ENCODE data around the gene VSIG10L2.
A peak's percentile ranks its signal among the peaks of the same experiment; 100 is the strongest.
"Not testable (repeated sequence)": the region's sequence is repeated elsewhere in the genome, so short reads cannot be mapped to it uniquely, and the experiment has no call there.

Gene VSIG10L2

DNA sequence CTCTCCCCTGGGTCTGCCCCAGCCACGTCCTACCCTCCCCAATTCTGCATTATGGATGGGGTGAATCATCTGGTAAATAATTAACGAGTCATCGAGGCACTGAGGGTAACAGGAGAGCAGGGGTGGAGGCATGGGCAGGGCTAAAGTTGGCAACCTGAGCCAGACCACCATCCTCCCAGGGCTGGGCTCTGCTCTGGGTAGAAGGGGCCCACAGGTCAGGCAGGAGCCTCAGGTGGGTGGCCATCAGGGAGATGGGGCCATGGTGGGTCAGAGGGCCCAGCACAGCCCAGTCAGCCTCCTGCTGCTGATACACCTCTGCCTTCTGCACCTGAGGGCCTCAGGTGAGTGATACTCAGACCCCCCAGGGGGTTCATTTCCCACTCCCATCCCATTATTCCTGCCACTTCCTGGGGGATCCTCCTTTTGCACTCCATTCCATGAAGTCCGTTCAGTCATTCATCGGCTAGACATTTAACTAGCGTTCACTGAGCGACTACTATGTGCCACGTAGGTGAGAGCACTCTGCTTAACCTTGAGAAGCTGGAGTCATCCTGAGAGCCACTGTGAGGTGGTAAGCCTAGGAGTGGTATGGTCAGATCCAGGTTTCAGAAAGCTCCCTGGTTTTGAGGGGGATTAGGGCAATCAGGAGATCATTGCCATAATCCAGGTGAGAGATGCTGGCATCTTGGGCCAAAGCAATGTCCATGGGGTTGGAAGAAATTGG is at the start of gene VSIG10L2:
Gene VSIG10L2, plus strand, starts transcription at position 248 of the 724 bp plus-strand sequence. Its CDS starts 12 bp downstream, at position 260.
- DNase-seq (ENCODE audit: low spot score in 2 of 2) (no peak), ATAC-seq (ENCODE audit: low read depth) (no peak)
- H3K9me3 Mint-ChIP-seq, result no peaks in the 10 kb centered on the region
- no peak within 1 kb of the TSS for H3K27ac Mint-ChIP-seq
- peaks cover 17% of the 10 kb centered on the region for H3K27me3 Mint-ChIP-seq
- peaks cover 9% of the 10 kb centered on the region for H3K4me1 Mint-ChIP-seq
- H3K4me3 Mint-ChIP-seq, result no peak within 1 kb of the TSS
- no peaks in the 10 kb centered on the region for H3K36me3 Mint-ChIP-seq

DNA sequence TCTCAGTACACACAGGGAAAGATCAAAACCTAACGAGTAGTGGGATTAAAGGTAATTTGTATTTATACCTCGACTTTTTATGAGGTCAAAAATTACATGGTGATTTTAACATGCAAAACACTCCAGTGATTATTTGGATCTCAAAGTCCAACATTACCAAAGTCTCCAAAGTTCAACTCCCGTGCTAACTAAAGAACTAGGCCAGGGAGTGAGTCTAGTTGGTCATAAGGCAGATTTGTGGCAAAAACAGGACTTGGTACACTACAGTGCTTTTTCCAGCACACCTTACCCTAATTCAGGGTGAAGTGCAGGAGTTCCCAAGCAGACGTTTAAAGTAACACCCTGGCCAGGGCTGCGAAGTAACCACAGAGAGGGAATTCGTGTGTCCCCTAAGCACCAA is 44.0 kb upstream of the VSIG10L2 start:
- no peaks in the 10 kb centered on the region for H3K9me3 Mint-ChIP-seq
- peaks cover 10% of the 10 kb centered on the region for H3K27me3 Mint-ChIP-seq
- DNase-seq (ENCODE audit: low spot score in 2 of 2) (no peak), ATAC-seq (ENCODE audit: low read depth) (no peak)
- peaks cover 12% of the 10 kb centered on the region for H3K4me1 Mint-ChIP-seq
- peak overlapping the region; percentile 59 for H3K4me3 Mint-ChIP-seq
- no peak overlapping the region for H3K27ac Mint-ChIP-seq
- peaks cover 14% of the 10 kb centered on the region for H3K36me3 Mint-ChIP-seq

- H3K36me3 Mint-ChIP-seq, result peaks cover 14% of the 10 kb centered on the region
- peaks cover 10% of the 10 kb centered on the region for H3K27me3 Mint-ChIP-seq
- H3K4me1 Mint-ChIP-seq, result peaks cover 12% of the 10 kb centered on the region
- ATAC-seq (ENCODE audit: low read depth), result peak; percentile 3
- no peaks in the 10 kb centered on the region for H3K9me3 Mint-ChIP-seq
- DNase-seq (ENCODE audit: low spot score in 2 of 2), result no peak
- peak overlapping the region; percentile 91 for H3K4me3 Mint-ChIP-seq
- peak overlapping the region; percentile 87 for H3K27ac Mint-ChIP-seq
Measured at GRCh38 chr11:125902277-125902926, 43.4 kb upstream of the VSIG10L2 start.

GRCh38 chr11:125902927-125903710 is 42.7 kb upstream of the VSIG10L2 start, which contains the start of gene PUS3:
Gene PUS3, minus strand, starts transcription at chr11:125903206. Its CDS starts 6,922 bp downstream, at chr11:125896284.
- Mint-ChIP-seq H3K4me3 (peak within 1 kb of the TSS; percentile 91), H3K27me3 (peaks cover 10% of the 10 kb centered on the region), H3K36me3 (peaks cover 14% of the 10 kb centered on the region), H3K4me1 (peaks cover 12% of the 10 kb centered on the region), H3K9me3 (no peaks in the 10 kb centered on the region), H3K27ac (peak within 1 kb of the TSS; percentile 87)
- peak; percentile 98 for ATAC-seq (ENCODE audit: low read depth)
- DNase-seq (ENCODE audit: low spot score in 2 of 2), result peak; percentile 72 to 76

DNA sequence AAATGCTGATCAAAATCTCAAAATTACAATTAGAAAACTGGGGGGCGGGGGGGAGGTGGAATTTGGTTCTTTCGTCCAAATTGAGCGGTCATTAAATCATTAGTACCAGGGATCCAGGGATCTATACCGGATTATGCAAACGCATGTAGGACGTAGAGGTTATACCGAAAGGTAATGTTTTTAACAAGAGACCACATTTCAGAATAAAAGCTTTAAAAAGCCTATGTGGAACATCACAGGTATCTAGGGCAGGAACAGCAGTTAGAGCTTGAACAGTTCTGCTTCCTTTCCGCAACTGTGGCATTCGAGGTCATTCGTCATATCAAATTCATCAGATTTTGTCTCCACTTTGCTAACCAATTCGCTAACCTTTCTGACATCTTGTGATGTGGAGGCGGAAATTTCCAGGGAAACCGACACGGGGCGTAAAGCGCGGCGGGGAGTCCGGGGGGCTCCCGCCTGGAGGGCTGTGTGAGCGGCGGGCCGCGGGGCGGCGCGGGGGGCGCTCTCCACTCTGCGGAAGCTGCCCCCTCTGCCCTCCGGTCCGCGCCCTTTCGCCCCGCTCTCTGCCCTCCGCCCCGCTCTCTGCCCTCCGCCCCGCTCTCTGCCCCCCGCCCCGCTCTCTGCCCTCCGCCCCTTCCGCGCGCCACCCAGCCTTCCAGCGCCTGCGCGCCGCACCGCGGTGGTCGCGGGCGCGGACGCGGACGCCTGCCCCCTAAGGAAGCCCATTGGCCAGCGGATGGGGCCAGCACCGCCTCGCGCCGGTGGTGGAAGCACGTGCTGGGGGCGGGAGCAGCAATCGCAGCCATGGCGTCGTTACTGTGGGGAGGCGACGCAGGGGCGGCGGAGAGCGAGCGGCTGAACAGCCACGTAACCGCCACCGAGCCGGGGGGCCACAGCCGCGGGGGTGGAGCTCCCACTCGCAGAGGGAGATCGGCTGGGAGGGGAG is 41.9 kb upstream of the VSIG10L2 start, which contains the start of gene DDX25:
Gene DDX25, plus strand, starts transcription at position 798 of the 949 bp plus-strand sequence. Its CDS starts 10 bp downstream, at position 808.
- no peak for ATAC-seq (ENCODE audit: low read depth)
- Mint-ChIP-seq H3K4me3 (peak within 1 kb of the TSS; percentile 91), H3K36me3 (peaks cover 14% of the 10 kb centered on the region), H3K27ac (peak within 1 kb of the TSS; percentile 87), H3K27me3 (peaks cover 10% of the 10 kb centered on the region), H3K9me3 (no peaks in the 10 kb centered on the region), H3K4me1 (peaks cover 12% of the 10 kb centered on the region)
- no peak for DNase-seq (ENCODE audit: low spot score in 2 of 2)

DNA sequence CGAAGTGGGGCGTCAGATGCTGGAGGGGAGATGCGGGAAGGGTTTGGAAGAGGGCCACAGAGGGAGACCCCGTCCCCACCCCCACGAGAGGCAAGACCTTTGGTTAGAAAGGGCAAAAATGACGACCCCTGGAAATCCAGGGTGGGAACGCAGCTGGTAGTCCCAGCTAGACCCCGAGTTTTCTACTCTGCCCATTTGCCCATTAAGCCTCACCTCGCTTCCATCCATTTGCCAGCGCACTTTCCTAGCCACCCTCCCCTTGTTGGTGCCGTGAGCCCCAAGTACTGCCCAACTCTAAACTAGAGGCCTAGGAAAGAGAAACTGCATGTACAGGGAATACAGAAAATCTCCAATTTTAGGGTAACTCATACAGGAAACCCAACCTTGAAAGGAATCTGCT is 41.2 kb upstream of the VSIG10L2 start:
- Mint-ChIP-seq H3K27ac (no peak overlapping the region), H3K4me1 (peaks cover 12% of the 10 kb centered on the region), H3K27me3 (peaks cover 10% of the 10 kb centered on the region)

DNA sequence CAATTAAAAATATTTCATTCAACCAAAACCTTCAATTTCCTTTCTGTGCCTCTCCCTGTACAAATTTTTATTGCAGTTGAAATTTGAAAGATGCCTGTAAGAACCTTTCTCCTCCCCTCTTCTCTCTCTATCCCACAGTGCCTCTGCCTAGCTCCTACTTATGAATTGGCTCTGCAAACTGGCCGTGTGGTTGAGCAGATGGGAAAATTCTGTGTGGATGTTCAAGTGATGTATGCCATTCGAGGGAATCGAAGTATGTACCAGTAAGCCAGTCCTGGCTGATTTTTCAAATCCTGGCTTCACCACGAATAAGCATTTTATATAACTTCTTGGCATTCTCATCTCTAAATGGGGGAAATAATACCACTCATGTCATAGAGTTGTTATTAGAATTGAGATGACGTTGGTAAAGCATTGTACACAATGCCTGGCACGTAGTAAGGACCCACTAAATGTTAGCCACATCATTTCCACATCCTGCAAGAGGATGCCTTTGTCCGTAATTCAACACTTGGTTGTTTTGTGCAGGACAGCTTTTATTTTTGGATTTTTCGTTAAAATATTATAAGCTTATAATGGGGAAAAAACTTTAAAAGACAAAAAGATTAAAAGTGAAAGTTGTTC is 35.5 kb upstream of the VSIG10L2 start:
- no peak overlapping the region for H3K4me3 Mint-ChIP-seq
- H3K36me3 Mint-ChIP-seq, result no peaks in the 10 kb centered on the region
- H3K9me3 Mint-ChIP-seq, result no peaks in the 10 kb centered on the region
- no peaks in the 10 kb centered on the region for H3K4me1 Mint-ChIP-seq
- no peak for ATAC-seq (ENCODE audit: low read depth)
- H3K27ac Mint-ChIP-seq, result no peak overlapping the region
- peaks cover 15% of the 10 kb centered on the region for H3K27me3 Mint-ChIP-seq
- no peak for DNase-seq (ENCODE audit: low spot score in 2 of 2)

More for the DNA sequence above, 41.2 kb upstream of the VSIG10L2 start:
- Mint-ChIP-seq H3K4me3 (peak overlapping the region; percentile 27), H3K36me3 (peaks cover 9% of the 10 kb centered on the region), H3K9me3 (no peaks in the 10 kb centered on the region)
- DNase-seq (ENCODE audit: low spot score in 2 of 2), result no peak
- ATAC-seq (ENCODE audit: low read depth), result no peak

DNA sequence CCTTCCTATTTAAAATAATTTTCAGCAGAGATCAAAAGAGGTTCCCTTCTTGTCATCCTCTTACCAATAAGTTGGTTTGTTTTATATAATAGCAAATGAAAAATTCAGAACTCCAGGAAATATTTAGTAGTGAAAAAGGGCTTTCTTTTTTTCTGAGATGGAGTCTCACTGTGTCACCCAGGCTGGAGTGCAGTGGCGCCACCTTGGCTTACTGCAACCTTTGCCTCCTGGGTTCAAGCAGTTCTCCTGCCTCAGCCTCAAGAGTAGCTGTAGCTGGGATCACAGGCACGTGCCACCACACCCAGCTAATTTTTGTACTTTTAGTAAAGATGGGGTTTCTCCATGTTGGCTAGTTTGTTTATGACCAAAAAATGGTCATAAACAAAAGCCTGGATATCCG is 31.2 kb upstream of the VSIG10L2 start:
- H3K36me3 Mint-ChIP-seq; H3K4me3 Mint-ChIP-seq; H3K27ac Mint-ChIP-seq; H3K4me1 Mint-ChIP-seq; ATAC-seq (ENCODE audit: low read depth); DNase-seq (ENCODE audit: low spot score in 2 of 2); H3K9me3 Mint-ChIP-seq: not testable (repeated sequence)
- peaks cover 18% of the 10 kb centered on the region for H3K27me3 Mint-ChIP-seq

DNA sequence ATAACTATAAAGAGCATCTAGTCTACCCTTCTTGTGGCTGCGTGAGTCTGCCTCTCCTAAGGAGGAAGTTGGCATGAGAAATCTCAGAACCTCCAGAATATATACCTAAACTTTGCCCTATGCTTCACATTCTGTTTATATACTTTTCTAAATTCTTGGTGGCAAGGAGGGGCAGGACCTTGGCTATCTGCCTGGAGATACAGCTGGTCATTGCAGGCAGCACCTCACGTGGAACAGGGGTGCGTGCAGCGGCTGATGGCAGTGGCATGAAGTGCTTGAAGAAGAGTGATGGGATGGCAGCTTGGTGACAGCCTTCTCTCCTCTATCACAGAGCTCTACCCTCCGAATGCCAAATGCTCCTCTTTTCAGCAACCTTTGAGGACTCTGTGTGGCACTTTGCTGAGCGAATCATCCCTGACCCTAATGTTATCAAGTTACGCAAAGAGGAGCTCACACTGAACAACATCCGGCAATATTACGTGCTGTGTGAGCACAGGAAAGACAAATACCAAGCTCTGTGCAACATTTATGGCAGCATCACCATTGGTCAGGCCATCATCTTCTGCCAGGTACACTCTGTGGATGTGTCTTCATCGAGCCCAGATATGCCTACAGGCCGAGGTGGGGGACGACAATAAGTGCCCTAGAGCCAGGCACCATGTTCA is 29.0 kb upstream of the VSIG10L2 start:
- Mint-ChIP-seq H3K27me3 (peaks cover 13% of the 10 kb centered on the region), H3K36me3 (no peaks in the 10 kb centered on the region), H3K27ac (no peak overlapping the region), H3K4me3 (no peak overlapping the region), H3K9me3 (no peaks in the 10 kb centered on the region), H3K4me1 (no peaks in the 10 kb centered on the region)
- ATAC-seq (ENCODE audit: low read depth) (no peak), DNase-seq (ENCODE audit: low spot score in 2 of 2) (no peak)

DNA sequence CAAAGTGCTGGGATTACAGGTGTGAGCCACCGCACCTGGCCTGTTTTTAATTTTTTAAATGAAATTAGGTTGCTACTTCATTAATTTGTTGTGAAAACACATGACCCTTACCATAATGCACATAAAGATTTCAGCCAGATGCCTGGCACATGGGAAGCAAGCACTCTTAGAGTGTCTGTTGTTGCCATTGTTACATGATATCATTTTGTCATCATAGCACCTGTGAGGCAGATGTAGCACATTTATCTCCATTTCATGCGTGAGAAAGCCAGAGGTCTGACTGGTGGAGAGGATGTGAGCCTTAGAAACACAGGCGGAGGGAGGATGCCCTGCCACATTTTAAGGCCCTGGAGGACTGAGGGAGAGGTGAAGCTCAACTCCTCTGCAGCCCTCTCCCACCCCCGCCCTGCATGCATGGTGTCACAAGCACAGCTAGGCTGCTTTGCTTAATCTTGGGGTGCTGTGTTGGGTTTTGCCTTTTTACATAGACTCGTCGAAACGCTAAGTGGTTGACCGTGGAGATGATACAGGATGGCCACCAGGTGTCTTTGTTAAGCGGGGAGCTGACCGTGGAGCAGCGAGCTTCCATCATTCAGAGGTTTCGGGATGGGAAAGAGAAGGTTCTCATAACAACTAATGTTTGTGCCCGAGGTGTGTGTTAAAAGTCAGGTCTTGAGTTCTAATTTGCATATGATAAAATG is 27.6 kb upstream of the VSIG10L2 start:
- Mint-ChIP-seq H3K36me3 (no peaks in the 10 kb centered on the region), H3K4me3 (no peak overlapping the region), H3K4me1 (no peaks in the 10 kb centered on the region), H3K27ac (no peak overlapping the region), H3K27me3 (peaks cover 13% of the 10 kb centered on the region), H3K9me3 (no peaks in the 10 kb centered on the region)
- DNase-seq (ENCODE audit: low spot score in 2 of 2) (no peak), ATAC-seq (ENCODE audit: low read depth) (no peak)

GRCh38 chr11:125921042-125921441 is 24.8 kb upstream of the VSIG10L2 start:
- H3K27me3 Mint-ChIP-seq, result peaks cover 16% of the 10 kb centered on the region
- H3K4me3 Mint-ChIP-seq, result no peak overlapping the region
- DNase-seq (ENCODE audit: low spot score in 2 of 2), result no peak
- H3K36me3 Mint-ChIP-seq, result no peaks in the 10 kb centered on the region
- no peaks in the 10 kb centered on the region for H3K4me1 Mint-ChIP-seq
- no peaks in the 10 kb centered on the region for H3K9me3 Mint-ChIP-seq
- no peak overlapping the region for H3K27ac Mint-ChIP-seq
- ATAC-seq (ENCODE audit: low read depth), result no peak

GRCh38 chr11:125922156-125922555 is 23.7 kb upstream of the VSIG10L2 start:
- Mint-ChIP-seq H3K36me3 (no peaks in the 10 kb centered on the region), H3K4me3 (no peak overlapping the region), H3K27ac (no peak overlapping the region), H3K4me1 (no peaks in the 10 kb centered on the region), H3K27me3 (peaks cover 16% of the 10 kb centered on the region), H3K9me3 (no peaks in the 10 kb centered on the region)
- no peak for ATAC-seq (ENCODE audit: low read depth)
- no peak for DNase-seq (ENCODE audit: low spot score in 2 of 2)
